Tibial nerve (tissue), 4 donors: ENCODE measurements around the gene LGI4. TPM values are rescaled to one million over a fixed set of nuclear protein-coding genes. Genes with fewer than 3 reads are reported as not detected.

Experiments
- DNase-seq, 2 donors: peaks; one replicate each; pipeline ENCODE4 v3.0.0-alpha.2; 2019; ENCODE audit warnings: low spot score in 2 of 2
- H3K27ac ChIP-seq, 4 donors: fragments of 200-600 bp; sonication (generic) in 3 of 4; one replicate each; pipeline ENCODE4 v1.5.1; 2017 to 2019; ENCODE audit warnings: mild to moderate bottlenecking in 1 of 4
- H3K27me3 ChIP-seq, 2 donors: fragments of 200-600 bp; sonication (generic) in 1 of 2; one replicate each; pipeline versions ENCODE4 v1.5.1 to v1.6.0; 2017 to 2019
- H3K36me3 ChIP-seq, 3 donors: fragments of 200-600 bp; sonication (generic); one replicate each; pipeline ENCODE4 v1.5.1; 2018 to 2019
- H3K4me1 ChIP-seq, 4 donors: fragments of 200-600 bp; sonication (generic) in 3 of 4; one replicate each; pipeline ENCODE4 v1.5.1; 2017 to 2019
- H3K4me3 ChIP-seq, 4 donors: fragments of 200-600 bp; sonication (generic) in 3 of 4; one replicate each; pipeline ENCODE4 v1.5.1; 2017 to 2019; ENCODE audit warnings: mild to moderate bottlenecking in 1 of 4, moderate library complexity in 1 of 4
- H3K9me3 ChIP-seq, 4 donors: fragments of 200-600 bp; sonication (generic) in 3 of 4; one replicate each; pipeline ENCODE4 v1.5.1; 2017 to 2019
- CTCF ChIP-seq, 5 experiments: fragments of 200-600 bp in 3 of 5; fragments of 450-650 bp in 2 of 5; sonication (generic) in 3 of 5; IDR thresholded peaks; one replicate each; pipeline ENCODE4 v1.5.1; 2016 to 2019; ENCODE audit warnings: antibody characterized with exemption in 5 of 5, mild to moderate bottlenecking in 3 of 5, moderate library complexity in 2 of 5
- EP300 ChIP-seq, 2 donors: sonication (generic); formaldehyde crosslinking; IDR thresholded peaks; one replicate each; pipeline ENCODE4 v1.6.1; 2017; ENCODE audit warnings: antibody characterized with exemption in 2 of 2, mild to moderate bottlenecking in 1 of 2
- POLR2A ChIP-seq, 2 donors: fragments of 450-650 bp; IDR thresholded peaks; one replicate each; pipeline ENCODE4 v1.6.1; 2017; ENCODE audit warnings: antibody characterized with exemption in 2 of 2, mild to moderate bottlenecking in 2 of 2, moderate library complexity in 2 of 2
- WGBS, 2 donors: methylation state at CpG; one replicate each; pipeline ENCODE4 v1.1.5; 2018; 5-methylcytosine and 5-hydroxymethylcytosine counted together
- total RNA-seq, 4 donors: library from RNA; depleted of rRNA; stranded (reverse); fragments of >200 nt; gene quantifications; one replicate each; pipeline ENCODE4 v1.1.0, GENCODE V29; 2016

LGI4 gene
- total RNA-seq, 4 donors from 2014 or later, result 207 to 323 (median 302) TPM

- WGBS, 2 donors, result 53 to 59% methylated on average over 22 of the region's 22 CpGs
- no peak for DNase-seq
- H3K4me1 ChIP-seq, result peaks cover 0 to 77% (median 17%) of the 10 kb centered on the region in 4 donors
- no peaks in the 10 kb centered on the region for H3K27me3 ChIP-seq
- peak overlapping the region; percentile 74 to 99 (median 93) for H3K27ac ChIP-seq
- no peaks in the 10 kb centered on the region for H3K36me3 ChIP-seq
- no peak overlapping the region for H3K4me3 ChIP-seq
- no peaks in the 10 kb centered on the region for H3K9me3 ChIP-seq
- TF ChIP-seq EP300 (IDR thresholded peaks at IDR 0.05) (peak in 1 of 2 donors; percentile 38), POLR2A (IDR thresholded peaks at IDR 0.05) (no peak), CTCF (IDR thresholded peaks at IDR 0.05) (no peak)
These were observed 25.3 kb downstream of the LGI4 start for GRCh38 chr19:35109395-35110112.

DNA sequence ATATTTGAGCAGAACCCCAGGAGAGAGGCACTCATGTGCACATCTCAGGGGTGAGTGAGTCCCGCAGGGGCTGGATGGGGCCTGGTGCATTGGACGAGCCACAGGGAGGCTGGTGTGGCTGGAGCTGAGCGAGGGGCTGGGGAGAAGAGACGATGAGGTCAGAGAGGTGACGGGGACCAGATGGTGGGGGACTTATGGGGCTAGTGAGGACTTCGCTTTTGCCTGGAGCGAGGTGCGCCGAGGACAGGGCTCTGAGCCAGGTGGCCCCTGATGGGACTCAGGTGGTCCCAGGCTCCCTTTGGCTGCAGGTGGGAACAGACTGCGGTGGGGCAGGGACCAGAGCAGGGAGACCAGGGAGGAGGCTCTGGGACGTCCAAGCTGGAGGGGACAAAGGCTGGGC lies 26.1 kb downstream of the LGI4 start:
- WGBS, 2 donors, result 72 to 74% methylated on average over 11 of the region's 11 CpGs
- no peaks in the 10 kb centered on the region for H3K27me3 ChIP-seq
- H3K4me3 ChIP-seq, result no peak overlapping the region
- peak overlapping the region; percentile 74 to 99 (median 93) for H3K27ac ChIP-seq
- peaks cover 0 to 69% (median 17%) of the 10 kb centered on the region in 4 donors for H3K4me1 ChIP-seq
- no peaks in the 10 kb centered on the region for H3K36me3 ChIP-seq
- H3K9me3 ChIP-seq, result no peaks in the 10 kb centered on the region
- TF ChIP-seq POLR2A (IDR thresholded peaks at IDR 0.05), result no peak
- TF ChIP-seq CTCF (IDR thresholded peaks at IDR 0.05), result no peak
- TF ChIP-seq EP300 (IDR thresholded peaks at IDR 0.05), result no peak
- no peak for DNase-seq

DNA sequence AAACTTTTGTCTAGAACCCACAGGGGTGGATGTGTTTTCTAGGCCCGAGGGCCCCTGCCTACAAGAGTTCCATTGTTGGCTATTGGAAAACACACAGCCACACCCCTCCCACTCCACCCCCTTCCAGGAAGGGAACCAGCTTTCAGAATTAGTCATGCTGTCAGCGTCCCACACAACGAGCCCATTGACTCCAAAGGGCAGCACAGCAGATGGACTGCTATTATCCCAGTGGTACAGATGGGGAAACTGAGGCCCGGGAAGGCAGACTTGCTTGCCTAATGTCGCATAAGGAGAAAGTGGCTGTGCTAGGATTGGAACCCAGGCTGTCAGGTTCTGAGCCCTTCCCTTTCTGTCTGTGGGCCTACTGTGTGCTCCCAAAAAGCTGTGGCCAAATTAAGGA lies 27.3 kb downstream of the LGI4 start:
- no peaks in the 10 kb centered on the region for H3K9me3 ChIP-seq
- no peaks in the 10 kb centered on the region for H3K27me3 ChIP-seq
- peak overlapping the region; percentile 75 to 99 (median 93) for H3K27ac ChIP-seq
- no peaks in the 10 kb centered on the region for H3K36me3 ChIP-seq
- H3K4me3 ChIP-seq, result no peak overlapping the region
- TF ChIP-seq EP300 (IDR thresholded peaks at IDR 0.05), result peak; percentile 57 to 96
- peak in 1 of 2 donors; percentile 33 for TF ChIP-seq POLR2A (IDR thresholded peaks at IDR 0.05)
- no peak for TF ChIP-seq CTCF (IDR thresholded peaks at IDR 0.05)
- H3K4me1 ChIP-seq, result peaks cover 0 to 61% (median 17%) of the 10 kb centered on the region in 4 donors
- WGBS, 2 donors, result 21 to 25% methylated on average over 4 to 5 of the region's 5 CpGs
- peak; percentile 51 to 57 for DNase-seq

DNA sequence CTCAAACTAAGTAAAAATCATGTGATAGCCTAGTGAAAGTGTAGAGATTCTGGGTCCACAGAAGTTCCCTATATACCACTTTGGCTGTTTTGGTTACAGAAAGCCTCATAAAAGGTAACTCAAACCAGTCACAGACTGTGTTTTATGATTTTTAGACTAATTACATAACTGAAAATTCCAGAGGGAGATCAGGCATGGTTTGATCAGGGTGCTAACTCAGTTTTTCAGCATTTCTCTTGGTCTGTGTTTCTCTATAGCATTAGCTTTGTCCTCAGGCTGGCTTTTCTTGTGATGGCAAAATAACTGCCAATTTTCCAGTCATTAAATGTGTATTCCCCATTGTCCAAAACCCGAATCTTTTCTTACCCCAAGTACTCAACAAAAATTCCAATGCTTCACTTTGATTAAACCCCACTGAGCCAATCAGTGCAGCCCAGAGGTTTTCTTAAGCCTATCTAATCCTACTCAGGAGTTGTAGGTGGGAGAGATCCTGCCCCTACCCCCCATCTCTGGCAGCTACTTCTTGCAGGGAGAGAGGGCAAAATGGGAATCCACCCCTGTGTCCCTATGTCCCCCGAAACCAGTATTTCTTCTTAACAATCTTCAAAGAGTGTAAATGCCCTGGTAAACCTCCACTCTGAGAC lies 27.8 kb downstream of the LGI4 start:
- peaks cover 0 to 58% (median 17%) of the 10 kb centered on the region in 4 donors for H3K4me1 ChIP-seq
- H3K27me3 ChIP-seq, result no peaks in the 10 kb centered on the region
- peak overlapping the region; percentile 75 to 96 (median 88) for H3K27ac ChIP-seq
- H3K36me3 ChIP-seq, result no peaks in the 10 kb centered on the region
- no peaks in the 10 kb centered on the region for H3K9me3 ChIP-seq
- H3K4me3 ChIP-seq, result no peak overlapping the region
- no peak for DNase-seq
- WGBS, 2 donors, result 19 to 46% methylated on average over 1 to 2 of the region's 2 CpGs
- no peak for TF ChIP-seq EP300 (IDR thresholded peaks at IDR 0.05)
- TF ChIP-seq CTCF (IDR thresholded peaks at IDR 0.05), result no peak

DNA sequence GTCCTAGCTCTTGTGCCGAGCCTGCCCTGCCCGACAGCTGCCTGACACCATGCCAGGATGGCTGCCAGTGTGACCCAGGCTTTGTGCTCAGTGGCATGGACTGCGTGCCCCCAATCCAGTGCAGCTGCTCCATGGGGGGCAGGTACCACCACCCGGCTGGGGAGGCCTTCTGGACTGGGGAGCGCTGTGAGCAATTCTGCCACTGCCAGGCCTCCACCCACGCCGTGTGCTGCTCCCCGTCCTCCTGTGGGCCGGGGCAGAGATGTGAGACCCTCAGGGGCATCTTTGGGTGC lies 28.6 kb downstream of the LGI4 start:
- H3K27ac ChIP-seq, result peak overlapping the region; percentile 75 to 96 (median 88)
- no peaks in the 10 kb centered on the region for H3K9me3 ChIP-seq
- no peak overlapping the region for H3K4me3 ChIP-seq
- TF ChIP-seq POLR2A (IDR thresholded peaks at IDR 0.05), result no peak
- TF ChIP-seq EP300 (IDR thresholded peaks at IDR 0.05), result no peak
- TF ChIP-seq CTCF (IDR thresholded peaks at IDR 0.05), result no peak
- 60 to 72% methylated on average over 7 to 9 of the region's 9 CpGs for WGBS, 2 donors
- no peaks in the 10 kb centered on the region for H3K36me3 ChIP-seq
- H3K27me3 ChIP-seq, result no peaks in the 10 kb centered on the region
- no peak for DNase-seq
- H3K4me1 ChIP-seq, result peaks cover 0 to 50% (median 17%) of the 10 kb centered on the region in 4 donors
